ENCODE measurements around the gene UTF1. TPM values are rescaled to one million over a fixed set of nuclear protein-coding genes. Genes with fewer than 3 reads are reported as not detected.

Gene UTF1
- total and polyA plus RNA-seq, 3 experiments from 2014 or later: not detected

- POLR2A ChIA-PET: no interaction called here
These were observed 43.5 kb upstream of the UTF1 start for GRCh38 chr10:133186416-133187090.

GRCh38 chr10:133187091-133187905 lies 42.7 kb upstream of the UTF1 start:
- H3K27ac ChIP-seq (ENCODE audit: low read depth, low read length): no peak overlapping the region
- H3K36me3 ChIP-seq (ENCODE audit: insufficient read depth, low read length): no peaks in the 10 kb centered on the region
- no peaks in the 10 kb centered on the region for H3K4me1 ChIP-seq (ENCODE audit: insufficient read depth, low read length)
- H3K27me3 ChIP-seq (ENCODE audit: insufficient read depth, low read length, poor library complexity, severe bottlenecking): no peaks in the 10 kb centered on the region
- POLR2A ChIA-PET: no interaction called here
- Mint-ChIP-seq H3K4me3 (no peak overlapping the region), H3K27ac (no peak overlapping the region), H3K9me3 (peaks cover 0 to 3% (median 0%) of the 10 kb centered on the region in 5 donors), H3K36me3 (no peaks in the 10 kb centered on the region), H3K27me3 (no peaks in the 10 kb centered on the region), H3K4me1 (no peaks in the 10 kb centered on the region)
- no peak for DNase-seq
- no peak overlapping the region for H3K4me3 ChIP-seq (ENCODE audit: low read length)
- CTCF ChIA-PET: no interaction called here
- no peaks in the 10 kb centered on the region for H3K9me3 ChIP-seq (ENCODE audit: low read length)

More at GRCh38 chr10:133186416-133187090, 43.5 kb upstream of the UTF1 start:
- no peak overlapping the region for H3K27ac Mint-ChIP-seq
- no peak for DNase-seq
- no peaks in the 10 kb centered on the region for H3K4me1 Mint-ChIP-seq
- Histone ChIP-seq H3K4me3 (ENCODE audit: low read length) (no peak overlapping the region), H3K9me3 (ENCODE audit: low read length) (no peaks in the 10 kb centered on the region), H3K27ac (ENCODE audit: low read depth, low read length) (no peak overlapping the region), H3K4me1 (ENCODE audit: insufficient read depth, low read length) (no peaks in the 10 kb centered on the region), H3K27me3 (ENCODE audit: insufficient read depth, low read length, poor library complexity, severe bottlenecking) (no peaks in the 10 kb centered on the region), H3K36me3 (ENCODE audit: insufficient read depth, low read length) (no peaks in the 10 kb centered on the region)
- H3K36me3 Mint-ChIP-seq: no peaks in the 10 kb centered on the region
- no peaks in the 10 kb centered on the region for H3K9me3 Mint-ChIP-seq
- no peak overlapping the region for H3K4me3 Mint-ChIP-seq
- H3K27me3 Mint-ChIP-seq: no peaks in the 10 kb centered on the region
- CTCF ChIA-PET: no interaction called here

GRCh38 chr10:133187906-133188681 lies 41.9 kb upstream of the UTF1 start:
- Mint-ChIP-seq H3K27ac (no peak overlapping the region), H3K4me3 (no peak overlapping the region)
- no peak overlapping the region for H3K27ac ChIP-seq (ENCODE audit: low read depth, low read length)

GRCh38 chr10:133189256-133189655 lies 40.8 kb upstream of the UTF1 start:
- no peaks in the 10 kb centered on the region for H3K4me1 Mint-ChIP-seq
- no peaks in the 10 kb centered on the region for H3K4me1 ChIP-seq (ENCODE audit: insufficient read depth, low read length)
- H3K4me3 Mint-ChIP-seq: no peak overlapping the region
- no peaks in the 10 kb centered on the region for H3K27me3 ChIP-seq (ENCODE audit: insufficient read depth, low read length, poor library complexity, severe bottlenecking)
- no peak overlapping the region for H3K4me3 ChIP-seq (ENCODE audit: low read length)
- no peaks in the 10 kb centered on the region for H3K27me3 Mint-ChIP-seq
- CTCF ChIA-PET: no interaction called here
- H3K9me3 ChIP-seq (ENCODE audit: low read length): no peaks in the 10 kb centered on the region
- no peak overlapping the region for H3K27ac ChIP-seq (ENCODE audit: low read depth, low read length)
- H3K9me3 Mint-ChIP-seq: peaks cover 0 to 6% (median 2%) of the 10 kb centered on the region in 5 donors
- DNase-seq: no peak
- H3K36me3 Mint-ChIP-seq: no peaks in the 10 kb centered on the region
- H3K36me3 ChIP-seq (ENCODE audit: insufficient read depth, low read length): no peaks in the 10 kb centered on the region
- peak overlapping the region in 1 of 8 donors; percentile 54 for H3K27ac Mint-ChIP-seq
- POLR2A ChIA-PET: no interaction called here

More at GRCh38 chr10:133187906-133188681, 41.9 kb upstream of the UTF1 start:
- no peaks in the 10 kb centered on the region for H3K4me1 ChIP-seq (ENCODE audit: insufficient read depth, low read length)
- no peaks in the 10 kb centered on the region for H3K36me3 Mint-ChIP-seq
- no peak overlapping the region for H3K4me3 ChIP-seq (ENCODE audit: low read length)
- H3K9me3 ChIP-seq (ENCODE audit: low read length): no peaks in the 10 kb centered on the region
- H3K27me3 Mint-ChIP-seq: no peaks in the 10 kb centered on the region
- peaks cover 0 to 4% (median 0%) of the 10 kb centered on the region in 5 donors for H3K9me3 Mint-ChIP-seq
- ChIA-PET CTCF (no interaction called here), POLR2A (no interaction called here)
- no peaks in the 10 kb centered on the region for H3K4me1 Mint-ChIP-seq
- DNase-seq: no peak
- no peaks in the 10 kb centered on the region for H3K27me3 ChIP-seq (ENCODE audit: insufficient read depth, low read length, poor library complexity, severe bottlenecking)
- no peaks in the 10 kb centered on the region for H3K36me3 ChIP-seq (ENCODE audit: insufficient read depth, low read length)

- H3K27ac ChIP-seq (ENCODE audit: low read depth, low read length): no peak overlapping the region
- H3K36me3 ChIP-seq (ENCODE audit: insufficient read depth, low read length): no peaks in the 10 kb centered on the region
- no peaks in the 10 kb centered on the region for H3K27me3 Mint-ChIP-seq
- POLR2A ChIA-PET: no interaction called here
- H3K9me3 ChIP-seq (ENCODE audit: low read length): no peaks in the 10 kb centered on the region
- H3K9me3 Mint-ChIP-seq: peaks cover 0 to 9% (median 2%) of the 10 kb centered on the region in 5 donors
- no peaks in the 10 kb centered on the region for H3K4me1 Mint-ChIP-seq
- H3K4me3 Mint-ChIP-seq: no peak overlapping the region
- H3K4me3 ChIP-seq (ENCODE audit: low read length): no peak overlapping the region
- H3K4me1 ChIP-seq (ENCODE audit: insufficient read depth, low read length): no peaks in the 10 kb centered on the region
- CTCF ChIA-PET: no interaction called here
- H3K27ac Mint-ChIP-seq: no peak overlapping the region
- no peaks in the 10 kb centered on the region for H3K27me3 ChIP-seq (ENCODE audit: insufficient read depth, low read length, poor library complexity, severe bottlenecking)
- no peak for DNase-seq
- H3K36me3 Mint-ChIP-seq: no peaks in the 10 kb centered on the region
These were observed 40.3 kb upstream of the UTF1 start for GRCh38 chr10:133189726-133190125.

- ChIA-PET POLR2A (no interaction called here), CTCF (no interaction called here)
- Histone ChIP-seq H3K9me3 (ENCODE audit: low read length) (no peaks in the 10 kb centered on the region), H3K36me3 (ENCODE audit: insufficient read depth, low read length) (no peaks in the 10 kb centered on the region), H3K27ac (ENCODE audit: low read depth, low read length) (no peak overlapping the region), H3K27me3 (ENCODE audit: insufficient read depth, low read length, poor library complexity, severe bottlenecking) (no peaks in the 10 kb centered on the region), H3K4me1 (ENCODE audit: insufficient read depth, low read length) (no peaks in the 10 kb centered on the region), H3K4me3 (ENCODE audit: low read length) (no peak overlapping the region)
- Mint-ChIP-seq H3K4me1 (no peaks in the 10 kb centered on the region), H3K36me3 (no peaks in the 10 kb centered on the region), H3K27me3 (no peaks in the 10 kb centered on the region), H3K9me3 (peaks cover 0 to 10% (median 2%) of the 10 kb centered on the region in 5 donors), H3K4me3 (no peak overlapping the region), H3K27ac (no peak overlapping the region)
- DNase-seq: no peak
These were observed 39.8 kb upstream of the UTF1 start for GRCh38 chr10:133190225-133190624.

GRCh38 chr10:133191651-133192050 lies 38.4 kb upstream of the UTF1 start:
- H3K27me3 ChIP-seq (ENCODE audit: insufficient read depth, low read length, poor library complexity, severe bottlenecking): no peaks in the 10 kb centered on the region
- H3K4me3 ChIP-seq (ENCODE audit: low read length): no peak overlapping the region
- ChIA-PET CTCF (no interaction called here), POLR2A (no interaction called here)
- no peak overlapping the region for H3K27ac Mint-ChIP-seq
- no peaks in the 10 kb centered on the region for H3K36me3 ChIP-seq (ENCODE audit: insufficient read depth, low read length)
- no peaks in the 10 kb centered on the region for H3K4me1 Mint-ChIP-seq
- H3K9me3 ChIP-seq (ENCODE audit: low read length): no peaks in the 10 kb centered on the region
- no peak overlapping the region for H3K4me3 Mint-ChIP-seq
- no peak for DNase-seq
- H3K27ac ChIP-seq (ENCODE audit: low read depth, low read length): no peak overlapping the region
- no peaks in the 10 kb centered on the region for H3K27me3 Mint-ChIP-seq
- no peaks in the 10 kb centered on the region for H3K36me3 Mint-ChIP-seq
- H3K9me3 Mint-ChIP-seq: peaks cover 0 to 10% (median 2%) of the 10 kb centered on the region in 5 donors
- no peaks in the 10 kb centered on the region for H3K4me1 ChIP-seq (ENCODE audit: insufficient read depth, low read length)

- H3K27me3 ChIP-seq (ENCODE audit: insufficient read depth, low read length, poor library complexity, severe bottlenecking): no peaks in the 10 kb centered on the region
- ChIA-PET CTCF (no interaction called here), POLR2A (no interaction called here)
- no peaks in the 10 kb centered on the region for H3K36me3 Mint-ChIP-seq
- no peaks in the 10 kb centered on the region for H3K4me1 ChIP-seq (ENCODE audit: insufficient read depth, low read length)
- H3K27ac ChIP-seq (ENCODE audit: low read depth, low read length): no peak overlapping the region
- peaks cover 0 to 10% (median 2%) of the 10 kb centered on the region in 5 donors for H3K9me3 Mint-ChIP-seq
- H3K4me3 Mint-ChIP-seq: no peak overlapping the region
- no peak for DNase-seq
- H3K36me3 ChIP-seq (ENCODE audit: insufficient read depth, low read length): no peaks in the 10 kb centered on the region
- H3K27me3 Mint-ChIP-seq: no peaks in the 10 kb centered on the region
- H3K27ac Mint-ChIP-seq: no peak overlapping the region
- no peaks in the 10 kb centered on the region for H3K9me3 ChIP-seq (ENCODE audit: low read length)
- H3K4me3 ChIP-seq (ENCODE audit: low read length): no peak overlapping the region
- H3K4me1 Mint-ChIP-seq: no peaks in the 10 kb centered on the region
These were observed 35.9 kb upstream of the UTF1 start for GRCh38 chr10:133194151-133194550.

All from CD8-positive, alpha-beta memory T cell (primary cell).